Body of pancreas (tissue), 4 donors: ENCODE results near the gene UNC5A. TPM values are rescaled to one million over a fixed set of nuclear protein-coding genes. Genes with fewer than 3 reads are reported as not detected.

Experiments used
- ATAC-seq: fragments of 150-250 bp; one replicate; pipeline ENCODE4 v1.9.1; 2016
- DNase-seq, 4 donors: peaks; one replicate each; pipeline ENCODE4 v3.0.0-alpha.2; 2019
- H3K27ac ChIP-seq, 4 donors: fragments of 200-600 bp; sonication (generic); 1 replicate in 3 of 4; 2 replicates in 1 of 4; pipeline versions ENCODE4 v1.5.1 to v1.6.1; 2016 to 2019; ENCODE audit warnings: mild to moderate bottlenecking in 1 of 4, mixed read lengths in 1 of 4, moderate library complexity in 1 of 4
- H3K27me3 ChIP-seq, 2 donors: fragments of 200-600 bp; sonication (generic); one replicate each; pipeline ENCODE4 v1.6.0; 2016; ENCODE audit warnings: mild to moderate bottlenecking in 1 of 2
- H3K36me3 ChIP-seq, 2 donors: fragments of 200-600 bp; sonication (generic); replicated peaks in 1 of 2; 2 replicates each; pipeline ENCODE4 v1.5.1; 2016; ENCODE audit warnings: low read depth in 2 of 2; ENCODE audit not compliant: insufficient read depth in 1 of 2
- H3K4me1 ChIP-seq: fragments of 200-600 bp; sonication (generic); one replicate; pipeline ENCODE4 v1.6.0; 2016
- H3K4me3 ChIP-seq, 2 donors: fragments of 200-600 bp; sonication (generic); 1 replicate in 1 of 2; 2 replicates in 1 of 2; pipeline ENCODE4 v1.5.1; 2016 to 2019
- H3K9me3 ChIP-seq, 3 donors: fragments of 200-600 bp; sonication (generic); 1 replicate in 2 of 3; 2 replicates in 1 of 3; pipeline ENCODE4 v1.5.1; 2016
- CTCF ChIP-seq, 7 experiments: fragments of 450-650 bp in 4 of 7; fragments of 200-600 bp in 3 of 7; sonication (generic) in 3 of 7; IDR thresholded peaks; one replicate each; pipeline ENCODE4 v1.5.1; 2016 to 2019; ENCODE audit warnings: antibody characterized with exemption in 7 of 7
- POLR2A ChIP-seq, 3 donors: fragments of 450-650 bp; IDR thresholded peaks; one replicate each; pipeline ENCODE4 v1.6.1; 2016; ENCODE audit warnings: antibody characterized with exemption in 3 of 3, mild to moderate bottlenecking in 2 of 3
- WGBS, 2 donors: methylation state at CpG; one replicate each; pipeline ENCODE4 v1.1.5; 2017; 5-methylcytosine and 5-hydroxymethylcytosine counted together
- intact Hi-C: fragments of 100-400 bp; cut with DNase I; formaldehyde crosslinking; loops from one replicate; pipeline ENCODE4 v1.15.1; 2023
- total RNA-seq, 2 donors: library from RNA; depleted of rRNA; stranded (reverse); fragments of >200 nt; gene quantifications; one replicate each; pipeline ENCODE4 v1.1.0, GENCODE V29; 2016

The UNC5A gene
- total RNA-seq, 2 donors from 2014 or later, result 0.52 to 0.66 TPM

GRCh38 chr5:176833286-176833685, 22.9 kb downstream of the UNC5A start:
- 69 to 72% methylated on average over 4 of the region's 4 CpGs for whole genome bisulfite sequencing, 2 donors
- Histone ChIP-seq H3K27me3 (no peaks in the 10 kb centered on the region), H3K4me1 (no peaks in the 10 kb centered on the region), H3K9me3 (no peaks in the 10 kb centered on the region), H3K36me3 (no peaks in the 10 kb centered on the region), H3K4me3 (no peak overlapping the region), H3K27ac (no peak overlapping the region)
- intact Hi-C loops, result no loop called here
- DNase-seq (no peak), ATAC-seq (no peak)
- no peak for TF ChIP-seq POLR2A (IDR thresholded peaks at IDR 0.05)
- no peak for TF ChIP-seq CTCF (IDR thresholded peaks at IDR 0.05)

GRCh38 chr5:176835918-176836317, 25.6 kb downstream of the UNC5A start:
- no peak overlapping the region for H3K4me3 ChIP-seq
- H3K27me3 ChIP-seq, result no peaks in the 10 kb centered on the region
- intact Hi-C loops, result no loop called here
- ATAC-seq, result no peak
- H3K36me3 ChIP-seq, result no peaks in the 10 kb centered on the region
- no peaks in the 10 kb centered on the region for H3K4me1 ChIP-seq
- no peak for TF ChIP-seq POLR2A (IDR thresholded peaks at IDR 0.05)
- H3K27ac ChIP-seq, result no peak overlapping the region
- WGBS, 2 donors, result 27 to 58% methylated on average over 3 of the region's 3 CpGs
- DNase-seq, result no peak
- no peaks in the 10 kb centered on the region for H3K9me3 ChIP-seq

- Histone ChIP-seq H3K4me1 (no peaks in the 10 kb centered on the region), H3K9me3 (no peaks in the 10 kb centered on the region), H3K36me3 (no peaks in the 10 kb centered on the region), H3K27me3 (no peaks in the 10 kb centered on the region), H3K27ac (no peak overlapping the region), H3K4me3 (no peak overlapping the region)
- no peak for ATAC-seq
- 55 to 57% methylated on average over 11 to 15 of the region's 15 CpGs for WGBS, 2 donors
- TF ChIP-seq POLR2A (IDR thresholded peaks at IDR 0.05), result no peak
- no peak for TF ChIP-seq CTCF (IDR thresholded peaks at IDR 0.05)
- DNase-seq, result no peak
- intact Hi-C loops, result no loop called here
Measured at GRCh38 chr5:176836811-176837706, 26.7 kb downstream of the UNC5A start.

- Histone ChIP-seq H3K4me1 (no peaks in the 10 kb centered on the region), H3K36me3 (no peaks in the 10 kb centered on the region), H3K4me3 (no peak overlapping the region), H3K27ac (no peak overlapping the region), H3K9me3 (no peaks in the 10 kb centered on the region), H3K27me3 (no peaks in the 10 kb centered on the region)
- ATAC-seq (peak; percentile 86), DNase-seq (peak; percentile 87 to 93 (median 90))
- TF ChIP-seq CTCF (IDR thresholded peaks at IDR 0.05) (no peak), POLR2A (IDR thresholded peaks at IDR 0.05) (no peak)
- WGBS, 2 donors, result 21 to 46% methylated on average over 8 to 16 of the region's 16 CpGs
- intact Hi-C loops, result no loop called here
Measured at GRCh38 chr5:176837707-176838115, 27.4 kb downstream of the UNC5A start.

GRCh38 chr5:176843673-176844072, 33.3 kb downstream of the UNC5A start:
- DNase-seq, result no peak
- Histone ChIP-seq H3K9me3 (no peaks in the 10 kb centered on the region), H3K4me3 (no peak overlapping the region), H3K27me3 (no peaks in the 10 kb centered on the region), H3K36me3 (no peaks in the 10 kb centered on the region), H3K4me1 (no peaks in the 10 kb centered on the region), H3K27ac (no peak overlapping the region)
- no peak for TF ChIP-seq CTCF (IDR thresholded peaks at IDR 0.05)
- TF ChIP-seq POLR2A (IDR thresholded peaks at IDR 0.05), result no peak
- 51 to 60% methylated on average over 7 to 21 of the region's 21 CpGs for WGBS, 2 donors
- intact Hi-C loops, result no loop called here
- ATAC-seq, result no peak
